ENCODE results near the gene BRIP1.
A peak's percentile ranks its signal among the peaks of the same experiment; 100 is the strongest.
"Not testable (repeated sequence)": the region's sequence is repeated elsewhere in the genome, so short reads cannot be mapped to it uniquely, and the experiment has no call there.

Gene BRIP1

GRCh38 chr17:61826866-61827265, 36.5 kb downstream of the BRIP1 start:
- not testable (repeated sequence) for DNase-seq

- not testable (repeated sequence) for DNase-seq
These were observed 37.1 kb downstream of the BRIP1 start for GRCh38 chr17:61826198-61826597.

- DNase-seq, result no peak
These were observed 37.7 kb downstream of the BRIP1 start for GRCh38 chr17:61825448-61826137.

GRCh38 chr17:61822326-61823285, 40.7 kb downstream of the BRIP1 start:
- DNase-seq, result no peak

- no peak for DNase-seq
These were observed 41.7 kb downstream of the BRIP1 start for GRCh38 chr17:61821655-61822054.

GRCh38 chr17:61819265-61819664, 44.1 kb downstream of the BRIP1 start:
- DNase-seq, result not testable (repeated sequence)

GRCh38 chr17:61818225-61818624, 45.1 kb downstream of the BRIP1 start:
- DNase-seq, result no peak

GRCh38 chr17:61817452-61817851, 45.9 kb downstream of the BRIP1 start:
- no peak for DNase-seq

- DNase-seq, result no peak
These were observed 46.8 kb downstream of the BRIP1 start for GRCh38 chr17:61816538-61816937.

- DNase-seq, result no peak
These were observed 47.3 kb downstream of the BRIP1 start for GRCh38 chr17:61815863-61816503.

- no peak for DNase-seq
These were observed 48.8 kb downstream of the BRIP1 start for GRCh38 chr17:61814485-61814884.

GRCh38 chr17:61813211-61813610, 50.1 kb downstream of the BRIP1 start:
- DNase-seq, result no peak

- no peak for DNase-seq
These were observed 50.6 kb downstream of the BRIP1 start for GRCh38 chr17:61812747-61813146.

GRCh38 chr17:61809816-61810392, 53.4 kb downstream of the BRIP1 start:
- peak; percentile 4 for DNase-seq

GRCh38 chr17:61808442-61808841, 54.9 kb downstream of the BRIP1 start:
- no peak for DNase-seq

- no peak for DNase-seq
These were observed 56.4 kb downstream of the BRIP1 start for GRCh38 chr17:61806936-61807335.

- no peak for DNase-seq
These were observed 57.1 kb downstream of the BRIP1 start for GRCh38 chr17:61806081-61806828.

- no peak for DNase-seq
These were observed 57.9 kb downstream of the BRIP1 start for GRCh38 chr17:61805399-61805798.

- no peak for DNase-seq
These were observed 59.5 kb downstream of the BRIP1 start for GRCh38 chr17:61803796-61804195.

- DNase-seq, result no peak
These were observed 60.1 kb downstream of the BRIP1 start for GRCh38 chr17:61803216-61803615.

GRCh38 chr17:61799812-61800484, 63.4 kb downstream of the BRIP1 start:
- DNase-seq, result no peak

GRCh38 chr17:61797283-61797682, 66.0 kb downstream of the BRIP1 start:
- DNase-seq, result no peak
